Activated B cell treated with CpG ODN at 0.5 μM for 24 hours (primary cell): Measurements from ENCODE around the gene TSPAN31. TPM values are rescaled to one million over a fixed set of nuclear protein-coding genes. Genes with fewer than 3 reads are reported as not detected.

ENCODE experiments used
- ATAC-seq: fragments of 200-7000 bp; cut with Tn5 transposase; one replicate; pipeline ENCODE4 v1.10.0; 2021; ENCODE audit warnings: low read depth, mild to moderate bottlenecking, moderate library complexity
- CTCF ChIA-PET: fragments of 350-600 bp; sonication (Branson Sonifier 250); formaldehyde crosslinking; loops from one replicate; lab custom pipeline; 2021; ENCODE audit warnings: antibody characterized with exemption; lab: Charles Lee
- POLR2A ChIA-PET: fragments of 350-600 bp; sonication (Branson Sonifier 250); formaldehyde crosslinking; loops from one replicate; lab custom pipeline; 2021; ENCODE audit warnings: antibody characterized with exemption; lab: Charles Lee
- DNase-seq: peaks from one replicate; pipeline ENCODE4 v3.0.0; 2022
- H3K27ac Mint-ChIP-seq: one replicate; pipeline ENCODE4 v1.8.0; 2020; ENCODE audit warnings: mixed read lengths
- H3K27me3 Mint-ChIP-seq: one replicate; pipeline ENCODE4 v1.8.0; 2021; ENCODE audit warnings: mixed read lengths
- H3K36me3 Mint-ChIP-seq: one replicate; pipeline ENCODE4 v1.8.0; 2021; ENCODE audit warnings: low read depth, mixed read lengths
- H3K4me1 Mint-ChIP-seq: one replicate; pipeline ENCODE4 v1.8.0; 2021; ENCODE audit warnings: mixed read lengths
- H3K4me3 Mint-ChIP-seq: one replicate; pipeline ENCODE4 v1.8.0; 2020; ENCODE audit warnings: mild to moderate bottlenecking, mixed read lengths
- H3K9me3 Mint-ChIP-seq: one replicate; pipeline ENCODE4 v1.8.0; 2020; ENCODE audit warnings: mixed read lengths
- CTCF ChIP-seq: fragments of 200-600 bp; IDR thresholded peaks from one replicate; pipeline ENCODE4 v1.8.0; 2022; ENCODE audit warnings: antibody characterized with exemption, mild to moderate bottlenecking
- intact Hi-C: fragments of 100-400 bp; cut with micrococcal nuclease; formaldehyde crosslinking; loops from one replicate; pipeline ENCODE4 v1.15.1; 2024
- total RNA-seq: library from RNA; stranded (reverse); gene quantifications from 2 replicates; pipeline ENCODE4 v1.2.3, GENCODE V29; 2022

The TSPAN31 gene
- total RNA-seq, 1 donor from 2014 or later, result 35.8 TPM

DNA sequence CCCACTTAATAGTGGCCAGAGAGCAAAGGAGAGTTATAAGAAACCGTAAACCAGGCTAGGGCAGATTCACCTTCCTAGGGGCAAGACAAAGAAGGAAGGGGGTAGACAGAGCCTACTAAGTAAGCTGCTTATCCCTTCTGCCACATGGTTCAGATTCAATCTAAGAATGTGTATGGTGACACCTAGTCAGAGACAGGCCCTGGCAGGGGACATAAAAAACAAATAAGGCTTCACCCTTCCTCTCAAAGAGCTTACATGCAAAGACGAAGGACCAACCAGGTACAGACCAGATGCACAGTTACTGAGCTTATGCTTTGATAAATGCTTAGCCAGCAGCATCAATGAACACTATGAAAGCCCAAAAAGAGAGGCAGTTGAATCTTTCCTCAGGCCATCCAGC, 17.6 kb downstream of the TSPAN31 start:
- H3K4me1 Mint-ChIP-seq, result peaks cover 47% of the 10 kb centered on the region
- no peak for TF ChIP-seq CTCF
- H3K4me3 Mint-ChIP-seq, result no peak overlapping the region
- H3K27ac Mint-ChIP-seq, result no peak overlapping the region
- CTCF ChIA-PET, result interaction anchor here (1.1 to 1.4 kb wide), 2 partner anchors 19 to 21 kb away, joined by 3 read pairs; no protein-coding TSS in a partner anchor
- no peaks in the 10 kb centered on the region for H3K9me3 Mint-ChIP-seq
- POLR2A ChIA-PET, result interaction anchor here (1.3 kb wide), 1 partner anchor 10 kb away, joined by 4 read pairs; the partner anchor contains the start of genes EEF1AKMT3 and METTL1
- peaks cover 32% of the 10 kb centered on the region for H3K36me3 Mint-ChIP-seq
- ATAC-seq (no peak), DNase-seq (no peak)
- intact Hi-C loops, result no loop called here
- peaks cover 13% of the 10 kb centered on the region for H3K27me3 Mint-ChIP-seq

- no peaks in the 10 kb centered on the region for H3K9me3 Mint-ChIP-seq
- H3K27me3 Mint-ChIP-seq, result peaks cover 13% of the 10 kb centered on the region
- POLR2A ChIA-PET, result interaction anchor here (0.7 to 6.7 kb wide), 3 partner anchors 8 to 171 kb away, joined by 3 to 34 read pairs (median 4); partner anchors contain the start of genes CDK4 and MARCHF9
- DNase-seq, result no peak
- peak overlapping the region; percentile 44 for H3K4me3 Mint-ChIP-seq
- peaks cover 29% of the 10 kb centered on the region for H3K36me3 Mint-ChIP-seq
- H3K4me1 Mint-ChIP-seq, result peaks cover 40% of the 10 kb centered on the region
- peak overlapping the region; percentile 12 for H3K27ac Mint-ChIP-seq
- CTCF ChIA-PET, result interaction anchor here (1.3 to 4.7 kb wide), 2 partner anchors 7 to 141 kb away, joined by 7 to 20 read pairs; no protein-coding TSS in a partner anchor
- intact Hi-C loops, result loop anchor here (2.0 kb wide), 1 partner anchor 19 kb away; the partner anchor contains the start of gene TSFM
- no peak for TF ChIP-seq CTCF
- no peak for ATAC-seq
Observed at GRCh38 chr12:57763881-57764661, 19.2 kb downstream of the TSPAN31 start.

- ATAC-seq (peak; percentile 13), DNase-seq (no peak)
- peaks cover 29% of the 10 kb centered on the region for H3K36me3 Mint-ChIP-seq
- intact Hi-C loops, result loop anchor here (2.0 kb wide), 1 partner anchor 18 kb away; the partner anchor contains the start of gene TSFM
- H3K9me3 Mint-ChIP-seq, result no peaks in the 10 kb centered on the region
- ChIA-PET POLR2A (interaction anchor here (0.6 to 6.7 kb wide), 4 partner anchors 8 to 1791 kb away, joined by 3 to 34 read pairs (median 4); partner anchors contain the start of genes CDK4, MARCHF9 and RAB5B), CTCF (interaction anchor here (1.3 to 4.7 kb wide), 2 partner anchors 8 to 140 kb away, joined by 7 to 20 read pairs; no protein-coding TSS in a partner anchor)
- TF ChIP-seq CTCF, result no peak
- peak overlapping the region; percentile 89 for H3K4me3 Mint-ChIP-seq
- H3K27ac Mint-ChIP-seq, result no peak overlapping the region
- H3K4me1 Mint-ChIP-seq, result peaks cover 35% of the 10 kb centered on the region
- H3K27me3 Mint-ChIP-seq, result peaks cover 13% of the 10 kb centered on the region
Observed at GRCh38 chr12:57764662-57765002, 19.8 kb downstream of the TSPAN31 start.

DNA sequence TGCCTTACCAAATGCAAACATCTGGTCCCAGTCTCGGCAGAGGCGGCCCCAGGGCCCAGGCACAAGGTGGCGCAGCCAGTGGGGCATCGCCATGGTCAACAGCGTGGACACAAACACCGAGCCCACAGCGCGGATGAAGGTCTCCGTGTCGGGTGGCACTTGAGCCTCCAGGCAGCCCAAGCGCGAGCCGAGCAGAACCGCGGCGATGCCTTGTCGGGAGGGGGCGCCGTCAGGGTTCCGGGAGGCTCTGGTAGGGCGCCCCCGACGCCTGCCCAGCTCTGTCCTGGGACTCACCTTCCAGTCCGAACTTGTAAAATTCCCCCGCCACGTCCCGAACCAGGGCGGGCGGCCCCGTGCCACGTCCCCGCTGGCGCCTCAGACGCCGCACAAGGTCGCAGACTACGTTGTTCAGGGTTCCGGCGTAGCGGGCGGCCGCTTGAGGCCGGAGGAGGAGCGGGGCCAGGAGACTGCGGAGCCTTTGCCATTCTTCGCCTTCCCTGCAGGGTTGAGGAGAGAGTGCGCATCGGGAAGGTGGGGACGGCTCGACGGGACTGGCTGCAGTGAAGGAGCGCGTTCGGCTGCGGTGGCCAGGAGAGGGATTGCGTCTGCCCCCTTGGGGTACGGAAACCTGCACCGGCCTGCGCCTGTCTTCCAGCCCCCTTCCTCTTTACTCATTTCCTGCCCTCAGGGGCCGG, 20.3 kb downstream of the TSPAN31 start:
- DNase-seq, result peak; percentile 47
- POLR2A ChIA-PET, result interaction anchor here (0.6 to 6.7 kb wide), 4 partner anchors 9 to 1791 kb away, joined by 3 to 34 read pairs (median 3); partner anchors contain the start of genes CDK4, MARCHF9 and RAB5B

More for the DNA sequence above, 20.3 kb downstream of the TSPAN31 start:
- peaks cover 32% of the 10 kb centered on the region for H3K4me1 Mint-ChIP-seq
- no peak overlapping the region for H3K27ac Mint-ChIP-seq
- H3K36me3 Mint-ChIP-seq, result peaks cover 29% of the 10 kb centered on the region
- intact Hi-C loops, result loop anchor here (2.0 kb wide), 1 partner anchor 18 kb away; the partner anchor contains the start of gene TSFM
- CTCF ChIA-PET, result interaction anchor here (1.3 to 4.7 kb wide), 2 partner anchors 8 to 139 kb away, joined by 7 to 20 read pairs; no protein-coding TSS in a partner anchor
- TF ChIP-seq CTCF, result no peak
- H3K9me3 Mint-ChIP-seq, result no peaks in the 10 kb centered on the region
- peak; percentile 83 for ATAC-seq
- H3K4me3 Mint-ChIP-seq, result peak overlapping the region; percentile 89
- peaks cover 13% of the 10 kb centered on the region for H3K27me3 Mint-ChIP-seq
